NCI-H2107 treated with DMSO at 0.1 percent for 48 hours (cell line): Measurements from ENCODE around the gene CUX1.
A peak's percentile ranks its signal among the peaks of the same experiment; 100 is the strongest.

ENCODE experiments used
- DNase-seq: peaks from one replicate; lab custom pipeline; 2025; ENCODE audit not compliant: unreplicated experiment; lab: John Stamatoyannopoulos, UW

CUX1 gene

GRCh38 chr7:101952355-101953247 lies 135.2 kb downstream of the CUX1 start:
- no peak for DNase-seq

DNA sequence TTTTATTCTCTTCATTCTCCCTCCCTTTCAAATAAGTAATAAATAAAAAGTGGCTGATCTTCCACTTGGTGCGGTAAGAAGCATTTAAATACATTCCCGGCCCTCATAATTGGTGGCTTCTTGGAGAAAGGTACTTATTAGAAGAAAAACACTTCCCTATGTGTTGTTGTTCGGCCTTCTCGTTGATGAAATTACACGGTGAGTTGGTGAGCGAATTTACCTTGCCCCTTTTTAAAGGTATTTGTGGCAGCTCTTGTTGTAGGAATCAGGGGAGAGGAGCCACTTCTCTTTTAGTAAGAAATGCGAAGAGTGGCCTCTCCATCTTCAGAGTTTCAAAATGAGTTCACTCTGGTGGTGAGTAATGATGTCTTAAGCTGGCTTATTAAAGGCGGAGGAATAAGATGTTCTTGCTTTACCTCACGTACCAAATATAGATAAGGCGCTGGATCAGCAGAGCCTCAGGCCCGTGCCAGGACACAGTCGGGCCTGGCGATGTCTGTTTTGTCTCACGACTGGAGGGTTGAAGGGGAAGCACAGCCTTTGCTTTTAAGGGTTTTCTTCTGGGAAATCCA lies 135.9 kb downstream of the CUX1 start:
- no peak for DNase-seq

DNA sequence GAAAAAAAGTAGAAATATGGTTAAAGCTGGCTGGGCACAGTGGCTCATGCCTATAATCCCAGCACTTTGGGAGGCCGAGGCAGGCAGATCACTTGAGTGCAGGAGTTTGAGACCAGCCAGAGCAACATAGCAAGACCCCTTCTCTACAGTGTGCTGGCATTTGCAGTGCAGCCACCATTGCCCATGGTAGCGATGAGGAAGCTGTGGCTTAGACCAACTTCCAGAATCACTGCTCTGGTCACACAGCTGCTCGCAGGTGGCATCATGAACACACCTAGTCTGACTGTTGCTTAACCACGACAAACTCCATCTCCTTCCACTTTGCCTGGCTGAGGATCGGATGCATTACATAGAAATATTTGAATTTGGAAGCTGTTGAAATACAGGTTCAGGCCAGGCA lies 137.1 kb downstream of the CUX1 start:
- no peak for DNase-seq

GRCh38 chr7:101956130-101956529 lies 138.7 kb downstream of the CUX1 start:
- DNase-seq = no peak

GRCh38 chr7:101957744-101958525 lies 140.5 kb downstream of the CUX1 start:
- no peak for DNase-seq

- DNase-seq = no peak
Observed at GRCh38 chr7:101959342-101959741, 141.9 kb downstream of the CUX1 start.

DNA sequence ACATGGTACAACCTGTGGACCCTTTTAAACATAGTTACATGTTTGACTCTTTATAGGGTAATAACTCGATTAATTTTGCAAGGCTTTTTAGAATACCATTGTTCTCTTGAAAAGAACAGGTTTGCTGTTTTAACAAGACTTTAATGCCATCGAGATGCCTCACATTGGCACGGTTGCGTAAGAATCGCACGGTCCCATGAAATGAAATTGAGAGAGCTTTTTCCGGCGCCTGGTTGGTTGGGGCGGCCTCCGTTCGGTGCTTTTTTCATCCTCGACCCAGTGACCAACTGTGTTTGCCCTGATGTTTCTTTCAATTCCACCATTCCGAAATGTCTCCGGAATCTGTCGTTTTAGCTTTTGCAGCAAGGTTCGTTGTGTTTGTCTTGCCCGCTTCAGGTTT lies 142.4 kb downstream of the CUX1 start:
- DNase-seq = no peak

DNA sequence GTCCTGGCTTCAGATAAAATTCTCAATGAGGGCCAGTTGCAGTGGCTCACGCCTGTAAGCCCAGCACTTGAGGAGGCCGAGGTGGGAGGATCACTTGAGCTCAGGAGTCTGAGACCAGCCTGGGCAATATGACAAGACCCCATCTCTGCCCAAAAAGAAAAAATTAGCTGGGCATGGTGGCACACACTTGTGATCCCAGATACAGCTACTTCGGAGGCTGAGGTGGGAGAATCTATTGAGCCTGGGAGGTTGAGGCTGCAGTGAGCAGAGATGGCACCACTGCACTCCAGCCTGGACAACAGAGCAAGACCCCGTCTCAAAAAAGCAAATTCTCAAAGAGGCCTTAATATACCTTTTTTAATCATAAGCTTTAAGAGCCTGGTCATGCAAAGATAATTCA lies 142.9 kb downstream of the CUX1 start:
- DNase-seq = no peak

GRCh38 chr7:101960985-101961708 lies 143.7 kb downstream of the CUX1 start:
- DNase-seq = peak; percentile 13

DNA sequence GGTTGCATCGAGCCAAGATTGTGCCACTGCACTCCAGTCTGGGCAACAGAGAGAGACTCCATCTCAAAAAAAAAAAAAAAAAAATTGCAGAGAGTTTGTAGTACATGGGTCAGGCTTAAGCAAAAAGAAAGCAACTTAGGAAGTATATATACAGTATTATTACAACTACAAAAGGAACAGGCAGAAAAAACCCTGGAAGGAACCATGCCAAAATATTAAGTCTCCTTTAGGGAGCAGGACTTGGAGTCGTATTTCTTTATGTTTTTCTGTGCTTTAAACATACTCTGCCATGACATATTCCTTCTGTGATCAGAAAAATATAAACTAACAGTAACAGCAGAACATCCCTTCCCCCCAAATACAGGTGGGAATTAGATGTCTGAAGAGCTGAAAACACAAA lies 144.4 kb downstream of the CUX1 start:
- no peak for DNase-seq

- DNase-seq = no peak
Observed at GRCh38 chr7:101963693-101964092, 146.3 kb downstream of the CUX1 start.

DNA sequence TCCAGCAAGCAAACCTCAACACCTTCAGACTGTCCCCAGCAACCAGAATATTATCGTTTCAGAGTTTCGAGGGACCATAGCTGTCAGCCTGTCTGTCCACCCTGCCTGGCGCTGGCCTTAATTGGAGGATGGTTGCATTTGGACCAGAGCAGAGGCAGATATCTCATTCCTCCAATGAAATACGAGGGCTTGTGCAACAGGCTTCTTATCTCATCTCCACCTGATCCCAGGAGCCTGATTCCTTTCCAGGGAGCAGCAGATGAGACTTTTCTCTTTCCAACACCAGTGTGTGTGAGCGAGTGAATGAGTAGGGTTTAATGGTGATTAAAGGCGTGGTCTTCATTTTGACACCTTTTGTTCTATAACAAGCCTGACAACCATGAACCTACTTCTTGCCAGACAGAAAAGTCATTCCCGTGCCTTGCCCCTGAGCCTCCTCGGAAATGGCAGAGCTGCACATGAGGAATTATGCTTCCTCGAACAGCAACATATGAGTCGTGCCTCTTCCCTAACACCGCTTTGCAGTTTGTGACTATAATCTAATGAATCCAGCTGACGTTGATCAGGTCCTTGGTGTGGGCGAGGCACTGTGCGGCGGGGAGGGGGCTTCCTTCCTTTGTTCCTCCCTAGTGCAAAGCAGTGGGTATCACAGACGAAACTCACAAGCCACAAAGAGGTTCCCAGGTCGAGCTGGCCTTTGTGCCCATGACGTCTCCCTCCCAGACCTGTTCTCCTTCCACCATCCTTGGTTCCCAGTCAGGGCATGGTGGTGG lies 147.4 kb downstream of the CUX1 start:
- DNase-seq = no peak

DNA sequence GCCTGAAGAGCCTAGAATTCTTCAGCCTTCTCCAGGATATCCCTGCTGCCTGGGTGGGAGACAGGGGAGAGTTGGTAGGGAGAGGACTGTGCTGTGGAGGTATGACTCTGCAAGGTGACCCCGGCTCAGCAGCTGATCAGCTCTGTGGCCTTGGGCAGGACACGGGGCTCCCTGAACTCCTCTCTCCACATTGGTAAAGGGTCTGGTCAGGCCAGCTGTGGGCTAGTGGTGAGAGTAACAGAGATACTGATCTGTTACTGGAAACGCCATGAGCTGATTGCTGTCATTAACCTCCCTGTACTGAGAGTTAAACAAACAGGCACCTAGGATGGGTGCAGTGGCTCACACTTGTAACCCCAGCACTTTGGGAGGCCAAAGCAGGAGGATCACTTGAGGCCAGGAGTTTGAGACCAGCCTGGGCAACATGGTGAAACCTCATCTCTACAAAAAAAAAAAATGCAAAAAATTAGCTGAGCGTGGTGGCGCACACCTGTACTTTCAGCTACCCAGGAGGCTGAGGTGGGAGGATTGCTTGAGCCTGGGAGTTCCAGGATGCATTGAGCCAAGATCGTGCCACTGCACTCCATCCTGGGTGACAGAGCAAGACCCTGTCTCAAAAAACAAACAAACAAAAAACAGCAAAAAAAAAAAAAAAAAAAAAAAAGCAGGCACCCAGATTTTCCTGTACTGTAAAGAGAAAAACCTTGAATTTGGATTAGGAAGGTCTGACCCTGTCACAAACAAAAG lies 151.5 kb downstream of the CUX1 start:
- no peak for DNase-seq

GRCh38 chr7:101969997-101970585 lies 152.7 kb downstream of the CUX1 start:
- no peak for DNase-seq

GRCh38 chr7:101970801-101971200 lies 153.4 kb downstream of the CUX1 start:
- no peak for DNase-seq

DNA sequence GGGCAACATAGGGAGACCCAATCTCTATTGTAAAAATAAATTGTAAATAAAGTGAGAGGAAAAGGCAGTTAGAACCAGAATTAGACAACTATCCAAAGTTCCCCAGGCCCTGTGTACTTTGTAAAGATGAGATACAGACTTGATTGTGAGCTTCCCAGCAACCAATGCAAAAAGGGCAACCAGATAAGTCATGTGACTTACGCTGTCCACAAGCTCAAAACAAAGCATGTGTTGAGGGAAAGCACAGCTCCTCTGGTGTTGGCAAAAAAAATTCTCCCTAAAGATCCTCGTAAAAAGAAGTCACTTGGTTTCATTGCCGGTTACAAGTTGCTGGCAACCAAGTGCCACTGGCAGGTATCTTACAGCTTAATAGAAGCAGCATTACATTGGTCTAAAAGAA lies 154.0 kb downstream of the CUX1 start:
- DNase-seq = no peak

DNA sequence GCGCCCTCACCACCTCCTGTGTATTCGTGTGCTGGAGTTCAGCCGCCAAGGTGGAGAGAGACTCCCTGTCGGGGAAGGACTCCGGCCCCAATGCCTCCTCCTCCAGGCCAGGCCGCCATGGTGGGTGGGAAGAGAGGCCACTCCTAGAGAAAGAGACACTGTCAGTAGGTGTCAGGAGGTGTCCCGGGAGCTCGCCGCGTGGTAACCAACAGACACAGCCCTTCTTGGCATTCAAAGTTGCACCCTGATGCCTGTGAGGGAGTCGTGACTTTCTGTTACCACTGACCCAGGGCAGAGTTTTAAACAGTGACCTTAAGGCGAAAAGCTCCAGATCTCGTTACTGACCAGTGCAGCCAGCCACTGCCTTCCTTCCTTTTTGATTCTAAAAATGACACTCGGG lies 155.2 kb downstream of the CUX1 start:
- DNase-seq = no peak

DNA sequence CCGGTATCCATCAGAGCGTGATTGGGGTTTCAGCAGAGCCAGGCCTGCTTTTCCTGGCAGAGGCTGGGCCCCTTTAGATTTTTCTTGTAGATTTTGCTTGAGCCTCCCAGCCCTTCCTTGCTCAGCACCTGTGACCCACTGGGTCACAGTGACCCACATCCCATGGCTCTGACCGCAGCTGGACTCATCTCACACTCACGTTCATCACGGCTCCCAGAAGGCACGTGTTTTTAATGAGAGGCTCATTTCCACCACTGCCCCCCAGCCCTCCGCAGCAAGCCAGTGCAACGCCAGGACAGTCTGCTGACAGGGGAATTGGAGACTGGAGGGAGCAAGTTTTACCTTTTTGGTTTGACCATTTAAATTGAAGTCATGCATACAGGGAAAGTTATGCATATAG lies 155.7 kb downstream of the CUX1 start:
- no peak for DNase-seq

- DNase-seq = no peak
Observed at GRCh38 chr7:101974393-101974792, 157.0 kb downstream of the CUX1 start.
